HEK293 (cell line): ENCODE data around the gene GART.

ENCODE experiments used
- CTCF ChIA-PET: fragments of 350-600 bp; formaldehyde crosslinking; extraction: SDS; loops from one replicate; lab custom pipeline; 2021; ENCODE audit warnings: antibody characterized with exemption; lab: Yijun Ruan, JAX
- POLR2A ChIA-PET: fragments of 300-600 bp; formaldehyde crosslinking; extraction: SDS; loops from one replicate; lab custom pipeline; 2020; ENCODE audit warnings: antibody characterized with exemption, inconsistent platforms; lab: Yijun Ruan, JAX
- H3K27ac ChIP-seq: fragments of 200-500 bp; sonication (Bioruptor generic); 2 replicates; pipeline ENCODE4 v1.5.1; 2014; ENCODE audit warnings: low read depth, low read length, control low read depth, inconsistent platforms; ENCODE audit errors: extremely low read depth
- H3K36me3 ChIP-seq, 2 experiments: fragments of 200-500 bp in 1 of 2; sonication (Bioruptor generic) in 1 of 2; 1 replicate in 1 of 2; 2 replicates in 1 of 2; pipeline ENCODE4 v1.5.1; 2014 to 2017; ENCODE audit warnings: inconsistent platforms in 2 of 2, low read length in 2 of 2; ENCODE audit not compliant: control insufficient read depth in 2 of 2, insufficient read depth in 1 of 2
- H3K4me1 ChIP-seq: fragments of 200-500 bp; sonication (Bioruptor generic); 2 replicates; pipeline ENCODE4 v1.5.1; 2014; ENCODE audit warnings: mild to moderate bottlenecking, low read length, inconsistent platforms; ENCODE audit not compliant: control insufficient read depth, insufficient read depth
- H3K4me3 ChIP-seq: 2 replicates; pipeline ENCODE4 v1.5.1; 2011; ENCODE audit warnings: low read depth, mild to moderate bottlenecking, control low read depth, low read length, moderate library complexity
- H3K9me3 ChIP-seq: fragments of 200-500 bp; sonication (Bioruptor generic); 2 replicates; pipeline ENCODE4 v1.5.1; 2014; ENCODE audit warnings: low read depth, low read length, inconsistent platforms; ENCODE audit not compliant: control insufficient read depth, insufficient read depth
- AEBP2 ChIP-seq: fragments of 450-650 bp; formaldehyde crosslinking; IDR thresholded peaks from 2 replicates; pipeline ENCODE4 v1.5.1; 2016; ENCODE audit warnings: missing biosample characterization, missing genetic modification characterization, borderline replicate concordance
- GLIS1 ChIP-seq: fragments of 450-650 bp; formaldehyde crosslinking; IDR thresholded peaks from 2 replicates; pipeline ENCODE4 v1.5.1; 2016; ENCODE audit warnings: missing biosample characterization, missing genetic modification characterization
- MYNN ChIP-seq: fragments of 450-650 bp; formaldehyde crosslinking; IDR thresholded peaks from 2 replicates; pipeline ENCODE4 v1.5.1; 2016; ENCODE audit warnings: missing biosample characterization, missing genetic modification characterization, borderline replicate concordance
- MZF1 ChIP-seq: fragments of 450-650 bp; formaldehyde crosslinking; IDR thresholded peaks from 2 replicates; pipeline ENCODE4 v1.5.1; 2017; ENCODE audit warnings: missing biosample characterization, missing genetic modification characterization, borderline replicate concordance
- PRDM10 ChIP-seq: fragments of 450-650 bp; formaldehyde crosslinking; IDR thresholded peaks from 2 replicates; pipeline ENCODE4 v1.5.1; 2016; ENCODE audit warnings: missing biosample characterization, missing genetic modification characterization
- ZBTB8A ChIP-seq: fragments of 450-650 bp; formaldehyde crosslinking; IDR thresholded peaks from 2 replicates; pipeline ENCODE4 v1.5.1; 2016; ENCODE audit warnings: missing biosample characterization, missing genetic modification characterization
- ZNF121 ChIP-seq: fragments of 450-650 bp; formaldehyde crosslinking; IDR thresholded peaks from 2 replicates; pipeline ENCODE4 v1.5.1; 2016; ENCODE audit warnings: missing biosample characterization, missing genetic modification characterization
- ZNF140 ChIP-seq: fragments of 450-650 bp; formaldehyde crosslinking; IDR thresholded peaks from 2 replicates; pipeline ENCODE4 v1.5.1; 2016; ENCODE audit warnings: missing biosample characterization, missing genetic modification characterization
- ZNF146 ChIP-seq: fragments of 450-650 bp; formaldehyde crosslinking; IDR thresholded peaks from 2 replicates; pipeline ENCODE4 v1.5.1; 2016; ENCODE audit warnings: missing biosample characterization, missing genetic modification characterization
- ZNF211 ChIP-seq: fragments of 450-650 bp; formaldehyde crosslinking; IDR thresholded peaks from 2 replicates; pipeline ENCODE4 v1.5.1; 2016; ENCODE audit warnings: low read depth, missing biosample characterization, missing genetic modification characterization
- ZNF24 ChIP-seq: fragments of 450-650 bp; formaldehyde crosslinking; IDR thresholded peaks from 2 replicates; pipeline ENCODE4 v1.5.1; 2016; ENCODE audit warnings: missing biosample characterization, missing genetic modification characterization
- ZNF248 ChIP-seq: fragments of 450-650 bp; formaldehyde crosslinking; IDR thresholded peaks from 2 replicates; pipeline ENCODE4 v1.5.1; 2017; ENCODE audit warnings: missing biosample characterization, missing genetic modification characterization
- ZNF266 ChIP-seq: fragments of 450-650 bp; formaldehyde crosslinking; IDR thresholded peaks from 2 replicates; pipeline ENCODE4 v1.5.1; 2016; ENCODE audit warnings: missing biosample characterization, missing genetic modification characterization, low read depth
- ZNF335 ChIP-seq: fragments of 450-650 bp; formaldehyde crosslinking; conservative IDR thresholded peaks from 2 replicates; pipeline ENCODE4 v1.5.1; 2016; ENCODE audit warnings: missing biosample characterization, missing genetic modification characterization
- ZNF362 ChIP-seq: fragments of 450-650 bp; formaldehyde crosslinking; IDR thresholded peaks from 2 replicates; pipeline ENCODE4 v1.5.1; 2016; ENCODE audit warnings: missing biosample characterization, missing genetic modification characterization
- ZNF394 ChIP-seq: fragments of 450-650 bp; formaldehyde crosslinking; IDR thresholded peaks from 2 replicates; pipeline ENCODE4 v1.5.1; 2016; ENCODE audit warnings: missing biosample characterization, missing genetic modification characterization, mild to moderate bottlenecking, moderate library complexity, borderline replicate concordance
- ZNF629 ChIP-seq: fragments of 450-650 bp; formaldehyde crosslinking; IDR thresholded peaks from 2 replicates; pipeline ENCODE4 v1.5.1; 2017; ENCODE audit warnings: missing biosample characterization, missing genetic modification characterization
- ZNF654 ChIP-seq: fragments of 450-650 bp; formaldehyde crosslinking; IDR thresholded peaks from 2 replicates; pipeline ENCODE4 v1.5.1; 2016; ENCODE audit warnings: low read depth, missing biosample characterization, missing genetic modification characterization
- ZNF660 ChIP-seq: fragments of 450-650 bp; IDR thresholded peaks from 2 replicates; pipeline ENCODE4 v1.5.1; 2018; ENCODE audit warnings: missing biosample characterization, mild to moderate bottlenecking, missing genetic modification characterization
- ZNF670 ChIP-seq: fragments of 450-650 bp; formaldehyde crosslinking; IDR thresholded peaks from 2 replicates; pipeline ENCODE4 v1.5.1; 2016; ENCODE audit warnings: missing biosample characterization, missing genetic modification characterization, low read depth
- ZNF843 ChIP-seq: fragments of 450-650 bp; formaldehyde crosslinking; IDR thresholded peaks from 2 replicates; pipeline ENCODE4 v1.5.1; 2016; ENCODE audit warnings: missing biosample characterization, missing genetic modification characterization

The GART gene

GRCh38 chr21:33478182-33478581, 63.7 kb downstream of the GART start:
- no peak for TF ChIP-seq ZNF266
- peak; percentile 78; the same call in 1 of the 2 replicates for TF ChIP-seq MZF1 (tag by site-specific recombination)
- no peak for TF ChIP-seq ZNF24
- 0 out of 2 replicates have a peak, but pooled peaks have one; percentile 16 for TF ChIP-seq ZBTB8A (tag by site-specific recombination)
- no peak for TF ChIP-seq GLIS1
- TF ChIP-seq PRDM10 (tag by site-specific recombination): no peak
- TF ChIP-seq ZNF394: peak; percentile 41; the same call in 1 of the 2 replicates
- no peak for TF ChIP-seq ZNF660 (tag by site-specific recombination)
- TF ChIP-seq ZNF211 (tag by site-specific recombination): no peak
- TF ChIP-seq ZNF146: no peak
- TF ChIP-seq ZNF654 (tag by site-specific recombination): no peak
- TF ChIP-seq ZNF335 (tag by site-specific recombination): peak; percentile 42
- TF ChIP-seq ZNF843 (tag by site-specific recombination): no peak
- no peak for TF ChIP-seq AEBP2 (tag by site-specific recombination)
- TF ChIP-seq ZNF248 (tag by site-specific recombination): no peak
- TF ChIP-seq ZNF629 (tag by site-specific recombination): no peak
- no peaks in the 10 kb centered on the region for H3K9me3 ChIP-seq
- H3K4me3 ChIP-seq: peak overlapping the region; percentile 48
- POLR2A ChIA-PET: interaction anchor here (2.3 kb wide), 1 partner anchor 17 kb away, joined by 7 read pairs; no protein-coding TSS in a partner anchor
- no peak overlapping the region for H3K27ac ChIP-seq
- CTCF ChIA-PET: no interaction called here
- H3K36me3 ChIP-seq: no peaks in the 10 kb centered on the region; a peak in 1 of 3 replicates
- peaks cover 2% of the 10 kb centered on the region; the same call in 1 of the 2 replicates for H3K4me1 ChIP-seq

- CTCF ChIA-PET: interaction anchor here (0.6 kb wide), 1 partner anchor 536 kb away, joined by 3 read pairs; no protein-coding TSS in a partner anchor
Measured at GRCh38 chr21:33477066-33477465, 64.9 kb downstream of the GART start.

GRCh38 chr21:33473344-33473743, 68.6 kb downstream of the GART start:
- peaks cover 1% of the 10 kb centered on the region; the same call in 1 of the 2 replicates for H3K4me1 ChIP-seq
- peak; percentile 78; the same call in 1 of the 2 replicates for TF ChIP-seq ZNF140 (tag by site-specific recombination)
- peak; percentile 71 for TF ChIP-seq ZNF362 (tag by site-specific recombination)
- no peak for TF ChIP-seq ZNF670 (tag by site-specific recombination)
- no peaks in the 10 kb centered on the region; a peak in 1 of 3 replicates for H3K36me3 ChIP-seq
- ChIA-PET POLR2A (interaction anchor here (0.6 to 0.7 kb wide), 4 partner anchors 32 to 790 kb away, joined by 3 to 7 read pairs (median 6); no protein-coding TSS in a partner anchor), CTCF (no interaction called here)
- H3K4me3 ChIP-seq: no peak overlapping the region
- no peaks in the 10 kb centered on the region for H3K9me3 ChIP-seq
- H3K27ac ChIP-seq: no peak overlapping the region

More at GRCh38 chr21:33477066-33477465, 64.9 kb downstream of the GART start:
- H3K27ac ChIP-seq: no peak overlapping the region
- H3K4me1 ChIP-seq: peaks cover 2% of the 10 kb centered on the region; the same call in 1 of the 2 replicates
- H3K9me3 ChIP-seq: no peaks in the 10 kb centered on the region
- TF ChIP-seq MYNN (tag by site-specific recombination) (no peak), ZNF121 (peak; percentile 81)
- H3K36me3 ChIP-seq: no peaks in the 10 kb centered on the region; a peak in 1 of 3 replicates
- no peak overlapping the region for H3K4me3 ChIP-seq
- POLR2A ChIA-PET: interaction anchor here (0.7 kb wide), 1 partner anchor 80 kb away, joined by 4 read pairs; no protein-coding TSS in a partner anchor
